ENCODE data around the gene DSCAM.

- TF ChIP-seq CTCF (IDR thresholded peaks at IDR 0.05): no peak
- no peak for TF ChIP-seq EZH2 (IDR thresholded peaks at IDR 0.05; ENCODE audit: borderline replicate concordance, insufficient read depth, low read depth, low read length, poor library complexity, severe bottlenecking)
Measured at GRCh38 chr21:40507978-40508377, 339.0 kb downstream of the DSCAM start.
